ENCODE data around the gene ZSCAN26.
"Not testable (repeated sequence)": the region's sequence is repeated elsewhere in the genome, so short reads cannot be mapped to it uniquely, and the experiment has no call there.

Gene ZSCAN26

DNA sequence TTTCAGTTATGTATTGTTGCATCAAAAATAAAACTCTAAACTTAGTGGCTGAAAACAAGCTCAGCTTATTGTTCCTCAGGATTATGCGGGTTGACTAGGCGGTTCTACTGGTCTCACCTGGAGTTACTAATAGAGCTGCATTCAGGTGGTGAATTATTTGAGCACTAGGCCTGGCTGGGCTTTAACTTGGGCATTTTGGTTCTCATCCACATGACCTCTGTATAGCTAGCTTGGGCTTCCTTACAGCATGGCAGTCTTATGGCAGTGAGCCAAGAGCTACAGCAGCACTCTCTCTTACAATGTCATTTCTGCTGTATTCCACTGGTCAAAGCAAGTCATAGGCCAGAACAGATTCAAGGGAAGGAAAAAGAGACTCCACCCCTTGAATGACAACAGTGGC lies 16.0 kb downstream of the ZSCAN26 start:
- no peak for DNase-seq (ENCODE audit: low spot score)
- TF ChIP-seq, protein P1, sequence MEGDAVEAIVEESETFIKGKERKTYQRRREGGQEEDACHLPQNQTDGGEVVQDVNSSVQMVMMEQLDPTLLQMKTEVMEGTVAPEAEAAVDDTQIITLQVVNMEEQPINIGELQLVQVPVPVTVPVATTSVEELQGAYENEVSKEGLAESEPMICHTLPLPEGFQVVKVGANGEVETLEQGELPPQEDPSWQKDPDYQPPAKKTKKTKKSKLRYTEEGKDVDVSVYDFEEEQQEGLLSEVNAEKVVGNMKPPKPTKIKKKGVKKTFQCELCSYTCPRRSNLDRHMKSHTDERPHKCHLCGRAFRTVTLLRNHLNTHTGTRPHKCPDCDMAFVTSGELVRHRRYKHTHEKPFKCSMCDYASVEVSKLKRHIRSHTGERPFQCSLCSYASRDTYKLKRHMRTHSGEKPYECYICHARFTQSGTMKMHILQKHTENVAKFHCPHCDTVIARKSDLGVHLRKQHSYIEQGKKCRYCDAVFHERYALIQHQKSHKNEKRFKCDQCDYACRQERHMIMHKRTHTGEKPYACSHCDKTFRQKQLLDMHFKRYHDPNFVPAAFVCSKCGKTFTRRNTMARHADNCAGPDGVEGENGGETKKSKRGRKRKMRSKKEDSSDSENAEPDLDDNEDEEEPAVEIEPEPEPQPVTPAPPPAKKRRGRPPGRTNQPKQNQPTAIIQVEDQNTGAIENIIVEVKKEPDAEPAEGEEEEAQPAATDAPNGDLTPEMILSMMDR (IDR thresholded peaks at IDR 0.05; ENCODE audit: extremely low read depth, insufficient read depth, missing control alignments) = no peak
- in situ Hi-C loops (cut with MboI; ENCODE audit: low pct_unique_long_range_greater_than_20kb, low sequenced_read_pairs, unreplicated experiment) = no loop called here

DNA sequence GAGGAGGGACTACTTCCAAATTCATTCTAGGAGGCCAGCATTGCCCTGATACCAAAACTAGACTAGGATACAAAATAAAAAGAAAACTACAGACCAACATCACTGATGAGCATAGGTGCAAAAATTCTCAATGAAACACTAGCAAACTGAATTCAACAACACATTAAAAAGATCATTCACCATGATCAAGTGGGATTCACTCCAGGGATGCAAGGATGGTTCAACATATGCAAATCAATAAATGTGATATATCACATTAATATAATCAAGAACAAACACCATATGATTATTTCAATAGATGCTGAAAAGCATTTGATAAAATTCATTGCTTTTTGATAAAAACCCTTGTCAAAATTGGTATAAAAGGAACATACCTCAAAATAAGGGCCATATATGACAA lies 24.6 kb downstream of the ZSCAN26 start:
- no peak for DNase-seq (ENCODE audit: low spot score)
- in situ Hi-C loops (cut with MboI; ENCODE audit: low pct_unique_long_range_greater_than_20kb, low sequenced_read_pairs, unreplicated experiment) = no loop called here
- TF ChIP-seq, protein P1 (IDR thresholded peaks at IDR 0.05; ENCODE audit: extremely low read depth, insufficient read depth, missing control alignments) = no peak

DNA sequence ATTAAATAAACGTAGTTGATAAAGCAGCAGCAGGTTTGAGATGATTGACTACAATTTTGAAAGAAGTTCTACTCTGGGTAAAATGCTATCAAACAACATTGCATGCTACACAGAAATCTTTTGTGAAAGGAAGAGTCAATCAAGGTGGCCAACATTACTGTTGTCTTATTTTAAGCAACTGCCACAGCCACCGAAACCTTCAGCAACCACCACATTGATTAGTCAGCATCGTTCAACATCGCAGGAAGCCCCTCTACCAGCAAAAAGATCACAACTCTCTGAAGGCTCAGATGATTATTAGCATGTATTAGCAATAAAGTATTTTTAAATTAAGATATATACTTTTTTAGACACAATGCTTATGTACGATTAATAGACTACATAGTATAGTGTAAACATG lies 28.4 kb downstream of the ZSCAN26 start:
- no peak for DNase-seq (ENCODE audit: low spot score)
- in situ Hi-C loops (cut with MboI; ENCODE audit: low pct_unique_long_range_greater_than_20kb, low sequenced_read_pairs, unreplicated experiment) = no loop called here

DNA sequence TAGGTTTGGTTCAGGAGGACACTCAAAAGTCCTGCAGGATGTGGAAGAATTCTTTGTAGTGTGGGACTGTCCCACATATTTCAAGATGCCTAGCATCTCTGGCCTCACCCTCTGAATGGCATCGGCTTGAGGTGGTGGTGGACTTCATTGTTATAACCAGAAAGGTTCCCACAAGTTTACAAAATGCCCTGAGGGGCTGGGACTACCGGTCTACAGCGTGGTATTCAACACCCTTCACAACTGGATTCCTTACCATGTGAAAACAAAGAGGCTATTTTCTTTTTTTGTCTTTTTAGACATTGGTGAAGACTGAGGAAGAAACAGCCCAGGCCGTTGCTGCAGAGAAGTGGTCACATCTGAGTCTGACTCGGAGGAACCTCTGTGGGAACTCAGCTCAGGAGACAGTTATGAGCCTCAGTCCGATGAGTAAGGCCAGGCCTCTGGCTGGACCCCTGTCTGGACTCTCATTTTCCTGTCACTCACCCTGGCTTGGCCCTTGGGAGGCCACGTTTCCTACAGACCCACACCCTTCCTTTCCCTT lies 29.6 kb downstream of the ZSCAN26 start:
- TF ChIP-seq, protein P1 (IDR thresholded peaks at IDR 0.05; ENCODE audit: extremely low read depth, insufficient read depth, missing control alignments) = no peak
- in situ Hi-C loops (cut with MboI; ENCODE audit: low pct_unique_long_range_greater_than_20kb, low sequenced_read_pairs, unreplicated experiment) = no loop called here
- no peak for DNase-seq (ENCODE audit: low spot score)

More for the DNA sequence above, 28.4 kb downstream of the ZSCAN26 start:
- TF ChIP-seq, protein P1 (IDR thresholded peaks at IDR 0.05; ENCODE audit: extremely low read depth, insufficient read depth, missing control alignments) = no peak

DNA sequence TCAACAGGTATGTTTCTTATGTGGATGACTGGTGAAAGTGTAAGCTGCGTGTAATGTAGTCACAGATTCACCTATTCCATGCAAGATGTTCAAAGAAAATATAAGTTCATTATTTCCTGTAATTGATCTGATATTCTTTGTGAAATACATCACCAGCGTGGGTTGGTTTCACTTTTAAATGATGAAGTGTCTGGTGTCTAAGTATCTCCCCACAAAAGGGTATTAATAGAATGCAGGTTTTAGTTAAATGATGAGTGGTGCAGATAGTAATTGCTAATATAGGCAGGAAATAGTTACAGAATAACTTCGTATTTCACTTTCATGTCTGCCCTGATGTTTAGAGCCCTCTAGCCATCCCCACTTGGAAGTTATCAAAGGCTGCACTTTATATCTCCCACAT lies 36.6 kb downstream of the ZSCAN26 start:
- peak; percentile 49 for DNase-seq (ENCODE audit: low spot score)
- in situ Hi-C loops (cut with MboI; ENCODE audit: low pct_unique_long_range_greater_than_20kb, low sequenced_read_pairs, unreplicated experiment) = no loop called here
- TF ChIP-seq, protein P1 (IDR thresholded peaks at IDR 0.05; ENCODE audit: extremely low read depth, insufficient read depth, missing control alignments) = no peak

DNA sequence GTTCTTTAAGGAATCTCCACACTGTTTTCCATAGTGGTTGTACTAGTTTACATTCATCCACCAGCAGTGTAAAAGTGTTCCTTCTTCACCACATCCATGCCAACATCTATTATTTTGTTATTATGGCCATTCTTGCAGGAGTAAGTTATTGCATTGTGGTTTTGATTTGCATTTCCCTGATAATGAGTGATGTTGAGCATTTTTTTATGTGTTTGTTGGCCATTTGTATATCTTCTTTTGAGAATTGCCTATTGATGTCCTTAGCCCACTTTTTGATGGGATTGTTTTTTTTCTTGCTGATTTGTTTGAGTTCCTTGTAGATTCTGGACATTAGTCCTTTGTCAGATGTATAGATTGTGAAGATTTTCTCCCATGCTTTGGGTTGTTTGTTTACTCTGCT lies 39.4 kb downstream of the ZSCAN26 start:
- in situ Hi-C loops (cut with MboI; ENCODE audit: low pct_unique_long_range_greater_than_20kb, low sequenced_read_pairs, unreplicated experiment); DNase-seq (ENCODE audit: low spot score): not testable (repeated sequence)

DNA sequence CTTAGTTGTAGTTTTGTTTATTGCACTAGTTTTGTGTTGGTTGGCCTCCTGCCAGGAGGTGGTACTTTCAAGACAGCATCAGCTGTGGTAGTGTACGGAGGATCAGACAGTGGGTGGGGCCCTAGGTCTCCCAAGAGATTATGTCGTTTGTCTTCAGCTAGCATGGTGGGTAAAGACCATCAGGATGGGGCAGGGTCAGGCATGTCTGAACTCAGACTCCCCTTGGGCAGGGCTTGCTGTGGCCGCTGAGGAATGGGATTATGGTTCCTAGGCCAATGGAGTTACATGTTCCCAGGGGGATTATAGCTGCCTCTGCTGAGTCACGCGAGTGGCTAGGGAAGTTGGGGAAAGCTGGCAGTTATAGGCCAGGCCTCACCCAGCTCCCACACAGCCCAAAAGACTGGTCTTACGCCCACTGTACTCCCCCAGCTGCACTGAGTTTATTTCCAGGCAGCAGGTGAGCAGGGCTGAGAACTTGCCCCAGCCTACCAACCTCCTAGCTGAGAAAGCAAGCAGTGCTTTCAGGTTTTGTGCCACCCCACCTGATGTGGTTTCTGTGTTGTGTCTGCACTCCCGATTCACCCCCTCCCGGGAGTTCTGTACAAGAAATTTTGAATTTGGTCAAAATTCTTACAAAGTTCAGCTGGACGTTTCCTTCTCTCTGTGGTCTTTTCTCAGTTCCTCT lies 44.3 kb downstream of the ZSCAN26 start:
- TF ChIP-seq, protein P1 (IDR thresholded peaks at IDR 0.05; ENCODE audit: extremely low read depth, insufficient read depth, missing control alignments) = no peak
- no peak for DNase-seq (ENCODE audit: low spot score)
- in situ Hi-C loops (cut with MboI; ENCODE audit: low pct_unique_long_range_greater_than_20kb, low sequenced_read_pairs, unreplicated experiment) = no loop called here
